Ramos (cell line): Measurements from ENCODE around the gene BRI3.

Experiments used
- in situ Hi-C: fragments of 300-500 bp; cut with MboI; formaldehyde crosslinking; loops from one replicate; pipeline ENCODE4 v1.14.3; 2022; ENCODE audit warnings: low sequenced_read_pairs; ENCODE audit not compliant: unreplicated experiment

Gene BRI3

DNA sequence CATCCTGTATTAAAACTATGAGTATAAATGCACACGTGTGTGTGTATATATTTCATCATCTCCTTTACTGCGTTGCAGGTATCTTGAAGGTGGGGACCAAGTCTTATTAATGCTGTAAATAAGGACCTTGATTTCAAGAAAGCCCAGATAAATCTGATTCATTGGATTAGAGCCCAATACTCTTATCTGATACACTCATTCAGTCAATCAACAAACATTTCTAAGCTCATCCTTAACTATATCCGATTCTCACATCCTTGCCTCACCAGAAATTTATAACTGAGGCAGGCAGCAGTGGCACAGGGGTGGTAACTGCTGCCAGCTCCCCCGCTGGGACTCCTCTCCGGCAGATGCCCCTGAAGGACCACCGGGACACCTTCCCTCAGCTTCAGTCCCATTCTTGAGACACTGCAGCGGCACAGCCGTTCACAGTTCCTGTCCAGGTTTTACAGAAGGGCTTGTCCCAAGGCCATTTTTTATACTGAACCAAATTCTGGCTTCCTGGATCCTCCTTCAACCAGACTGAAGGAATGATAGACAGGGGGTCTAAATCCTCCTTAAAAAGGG is 54.0 kb downstream of the BRI3 start:
- in situ Hi-C loops, result no loop called here

DNA sequence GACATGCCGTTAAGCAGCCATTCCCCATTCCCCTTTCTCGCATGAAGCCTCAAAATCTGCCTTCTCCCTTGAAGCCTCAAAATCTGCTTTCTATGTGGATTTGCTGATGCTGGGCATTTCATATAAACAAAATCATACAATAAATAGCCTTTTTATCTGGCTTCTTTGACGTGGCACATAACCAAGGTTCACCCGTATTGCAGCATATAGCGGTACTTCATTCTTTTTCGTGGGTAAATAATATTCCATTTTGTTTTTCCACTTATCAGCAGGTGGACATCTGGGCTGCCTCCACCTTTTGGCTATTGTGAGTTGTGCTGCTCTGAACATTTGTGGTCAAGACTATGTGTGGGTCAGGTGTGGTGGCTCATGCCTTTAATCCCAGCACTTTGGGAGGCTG is 57.0 kb downstream of the BRI3 start:
- in situ Hi-C loops, result no loop called here

DNA sequence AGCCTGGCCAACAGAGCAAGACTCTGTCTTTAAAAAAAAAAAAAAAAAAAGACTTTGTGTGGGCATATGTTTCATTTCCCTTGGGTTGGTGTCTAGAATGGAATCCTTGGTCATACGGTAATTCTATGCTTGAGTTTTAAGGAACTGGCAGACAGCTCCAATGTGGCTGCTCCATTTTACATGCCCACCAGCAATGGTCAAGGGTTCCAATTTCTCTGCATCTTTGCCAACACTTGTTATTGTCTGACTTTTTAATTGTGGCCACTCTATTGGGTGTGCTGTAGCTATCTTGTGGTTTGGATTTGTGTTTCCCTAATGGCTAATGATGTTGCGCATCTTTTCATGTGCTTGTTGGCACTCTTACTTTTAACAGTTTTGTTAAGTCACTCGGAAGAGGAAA is 57.6 kb downstream of the BRI3 start:
- in situ Hi-C loops, result no loop called here

DNA sequence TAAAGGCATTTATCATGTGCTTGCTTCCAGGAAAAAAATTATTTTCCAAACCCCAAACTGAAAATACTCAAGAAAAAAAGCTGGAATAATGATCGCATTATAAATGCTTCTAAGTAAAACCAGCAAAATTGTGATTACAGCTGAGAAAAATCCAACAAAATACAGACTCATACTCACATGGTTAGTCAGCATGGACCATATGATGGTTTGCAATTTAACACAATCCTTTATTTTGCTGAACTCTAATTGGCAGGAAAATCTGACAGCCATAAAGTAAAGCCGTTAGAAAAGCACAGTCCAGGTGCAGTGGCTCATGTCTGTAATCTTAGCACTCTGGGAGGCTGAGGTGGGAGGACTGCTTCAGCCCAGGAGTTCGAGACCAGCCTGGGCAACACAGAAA is 59.6 kb downstream of the BRI3 start:
- in situ Hi-C loops, result no loop called here
